Cardiac fibroblast (primary cell): ENCODE measurements around the gene RPN2.

Source experiments
- DNase-seq, 2 donors: peaks; one replicate each; pipeline versions ENCODE4 v3.0.0 to v3.0.0-alpha.2; 2010; ENCODE audit warnings: low read depth in 2 of 2
- H3K4me3 ChIP-seq, 2 donors: replicated peaks in 1 of 2; 1 replicate in 1 of 2; 2 replicates in 1 of 2; pipeline ENCODE4 v1.5.1; 2011; ENCODE audit warnings: low read depth in 2 of 2, low read length in 2 of 2, mild to moderate bottlenecking in 2 of 2, moderate library complexity in 1 of 2
- TF ChIP-seq, protein P1 (sequence below): IDR thresholded peaks from one replicate; pipeline ENCODE4 v1.5.1; 2011; ENCODE audit warnings: low read depth, mild to moderate bottlenecking, low read length, inconsistent platforms

Gene RPN2

DNA sequence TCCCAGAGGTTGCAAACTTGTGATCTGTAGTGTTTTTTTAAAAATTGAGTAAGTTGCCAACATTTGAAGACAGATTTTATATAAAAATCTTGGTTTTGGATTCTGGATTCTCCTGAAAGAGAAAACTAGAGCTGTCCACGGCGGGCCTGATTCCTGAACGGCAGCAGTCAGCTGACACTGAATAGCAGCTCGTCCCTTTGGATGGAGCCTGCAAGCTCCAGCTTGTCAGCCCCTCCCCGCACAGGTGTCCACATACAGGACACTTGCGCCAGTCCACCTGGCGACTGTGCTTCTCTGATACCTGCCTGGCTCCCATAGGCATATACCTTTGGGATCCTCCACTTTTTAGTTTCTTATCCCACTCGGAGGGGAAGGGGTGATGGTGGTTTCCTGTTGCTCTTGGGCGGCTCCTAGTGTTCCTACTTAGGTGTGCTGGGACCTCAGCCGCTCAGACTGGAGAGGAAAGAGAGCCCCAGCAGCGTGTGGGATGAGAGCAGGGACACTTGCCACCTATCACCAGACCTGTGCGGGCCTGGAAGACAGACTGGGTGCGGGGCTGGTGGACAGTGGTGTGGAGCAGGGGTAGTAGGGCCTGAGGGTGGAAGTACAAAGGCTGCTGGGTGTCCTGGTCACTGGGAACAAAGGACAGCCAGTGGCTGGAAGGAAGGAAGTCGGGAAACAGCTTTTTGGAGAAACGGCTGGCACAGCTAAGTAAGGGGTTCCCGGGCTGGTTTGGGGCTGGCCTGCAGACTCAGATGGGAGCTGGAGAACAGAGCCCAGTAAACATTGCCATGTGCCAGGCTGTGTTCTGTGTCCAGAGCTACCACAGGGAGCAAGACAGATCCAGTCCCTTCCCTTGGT, 64.2 kb downstream of the RPN2 start:
- no peak overlapping the region for H3K4me3 ChIP-seq
- TF ChIP-seq, protein P1, sequence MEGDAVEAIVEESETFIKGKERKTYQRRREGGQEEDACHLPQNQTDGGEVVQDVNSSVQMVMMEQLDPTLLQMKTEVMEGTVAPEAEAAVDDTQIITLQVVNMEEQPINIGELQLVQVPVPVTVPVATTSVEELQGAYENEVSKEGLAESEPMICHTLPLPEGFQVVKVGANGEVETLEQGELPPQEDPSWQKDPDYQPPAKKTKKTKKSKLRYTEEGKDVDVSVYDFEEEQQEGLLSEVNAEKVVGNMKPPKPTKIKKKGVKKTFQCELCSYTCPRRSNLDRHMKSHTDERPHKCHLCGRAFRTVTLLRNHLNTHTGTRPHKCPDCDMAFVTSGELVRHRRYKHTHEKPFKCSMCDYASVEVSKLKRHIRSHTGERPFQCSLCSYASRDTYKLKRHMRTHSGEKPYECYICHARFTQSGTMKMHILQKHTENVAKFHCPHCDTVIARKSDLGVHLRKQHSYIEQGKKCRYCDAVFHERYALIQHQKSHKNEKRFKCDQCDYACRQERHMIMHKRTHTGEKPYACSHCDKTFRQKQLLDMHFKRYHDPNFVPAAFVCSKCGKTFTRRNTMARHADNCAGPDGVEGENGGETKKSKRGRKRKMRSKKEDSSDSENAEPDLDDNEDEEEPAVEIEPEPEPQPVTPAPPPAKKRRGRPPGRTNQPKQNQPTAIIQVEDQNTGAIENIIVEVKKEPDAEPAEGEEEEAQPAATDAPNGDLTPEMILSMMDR = peak; percentile 3
- no peak for DNase-seq

DNA sequence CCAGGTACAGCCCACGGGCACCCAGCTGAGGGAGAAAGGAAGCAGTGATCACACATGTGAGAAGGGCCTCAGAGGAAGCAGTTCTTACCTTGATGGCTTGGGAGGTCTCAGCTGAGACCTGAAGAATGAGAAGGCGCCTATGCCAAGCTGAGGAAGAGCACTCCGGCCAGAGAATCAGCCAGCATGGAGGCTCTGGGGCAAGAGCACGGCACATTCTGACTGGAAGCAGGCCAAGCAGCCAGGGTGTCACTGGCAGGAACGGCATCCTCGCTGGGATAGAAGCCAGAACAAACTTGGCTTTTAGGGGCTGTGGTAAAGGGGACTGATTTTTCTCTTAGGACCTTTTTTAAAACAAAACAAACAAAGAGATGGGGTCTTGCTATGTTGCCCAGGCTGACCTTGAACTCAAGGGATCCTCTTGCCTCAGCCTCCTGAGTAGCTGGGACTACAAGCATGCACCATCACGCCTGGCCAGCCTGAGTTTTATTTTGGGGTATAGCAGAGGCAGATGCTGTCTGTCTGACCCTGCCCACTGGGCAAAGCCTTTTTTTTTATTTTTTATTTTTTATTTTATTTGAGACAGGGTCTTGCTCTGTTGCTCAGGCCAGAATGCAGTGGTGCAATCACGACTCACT, 64.9 kb downstream of the RPN2 start:
- peak in 1 of 2 donors; percentile 39 for DNase-seq
- TF ChIP-seq, protein P1 = no peak
- no peak overlapping the region for H3K4me3 ChIP-seq

DNA sequence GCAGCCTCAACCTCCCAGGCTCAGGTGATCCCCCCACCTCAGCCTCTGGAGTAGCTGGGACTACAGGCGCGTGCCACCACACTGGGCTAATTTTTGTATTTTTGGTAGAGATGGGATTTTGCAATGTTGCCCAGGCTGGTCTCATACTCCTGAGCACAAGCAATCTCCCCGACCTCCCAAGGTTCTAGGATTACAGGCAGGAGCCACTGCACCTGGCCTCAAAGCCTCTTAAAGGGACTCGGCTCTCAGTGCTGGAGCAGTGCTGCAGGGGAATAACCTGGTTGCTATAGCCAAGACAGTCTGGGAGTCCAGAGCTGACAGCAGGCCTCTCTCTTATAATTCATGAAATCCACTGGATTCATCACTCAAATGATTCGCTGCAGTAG, 65.4 kb downstream of the RPN2 start:
- no peak for DNase-seq
- TF ChIP-seq, protein P1 = no peak
- H3K4me3 ChIP-seq = no peak overlapping the region

DNA sequence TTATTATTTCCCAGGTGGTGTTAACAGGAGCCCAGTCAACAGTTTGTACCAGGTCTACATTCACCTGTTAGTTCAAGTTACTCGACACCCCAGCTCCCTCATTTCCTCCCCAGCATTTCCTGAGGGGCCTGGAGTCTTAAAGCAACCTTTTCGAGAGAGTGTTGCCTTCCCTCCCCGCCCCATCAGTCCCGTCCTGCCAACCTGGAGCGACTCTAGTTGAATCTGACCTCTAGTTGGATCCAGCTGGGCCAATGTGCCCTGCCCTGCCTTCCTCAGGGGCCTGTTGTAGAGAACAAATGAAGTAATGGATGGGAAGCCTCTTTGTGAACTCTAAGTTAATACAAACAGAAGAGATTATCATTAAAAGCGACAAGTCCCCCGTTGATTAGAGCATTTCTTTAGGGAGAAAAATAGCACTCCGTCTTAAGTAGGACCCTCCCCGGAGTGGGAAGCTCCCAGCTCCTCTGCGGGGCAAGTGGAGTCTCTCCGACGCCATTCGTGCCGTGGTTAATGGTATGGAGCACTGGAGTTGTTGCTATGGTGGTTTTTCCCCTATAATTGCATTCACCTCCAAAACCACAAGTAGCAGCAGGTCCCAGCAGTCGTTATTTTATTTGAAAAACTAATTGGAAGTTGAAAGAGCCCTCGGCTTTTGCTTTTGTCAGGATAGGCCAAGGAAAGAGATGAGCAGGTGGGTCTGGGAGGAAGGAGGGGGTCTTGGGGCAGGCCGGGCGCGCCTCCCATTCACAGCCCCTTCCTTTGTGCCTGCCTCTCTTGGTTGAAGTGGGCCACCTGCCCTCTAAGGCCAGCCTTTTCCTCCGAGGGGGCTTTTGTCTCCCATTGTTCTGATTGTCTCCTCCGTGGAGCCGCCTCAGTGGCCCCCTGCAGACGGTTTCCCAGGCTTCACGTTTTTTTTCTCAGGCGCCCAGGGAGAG, 66.4 kb downstream of the RPN2 start:
- no peak overlapping the region for H3K4me3 ChIP-seq
- TF ChIP-seq, protein P1 = no peak
- no peak for DNase-seq

DNA sequence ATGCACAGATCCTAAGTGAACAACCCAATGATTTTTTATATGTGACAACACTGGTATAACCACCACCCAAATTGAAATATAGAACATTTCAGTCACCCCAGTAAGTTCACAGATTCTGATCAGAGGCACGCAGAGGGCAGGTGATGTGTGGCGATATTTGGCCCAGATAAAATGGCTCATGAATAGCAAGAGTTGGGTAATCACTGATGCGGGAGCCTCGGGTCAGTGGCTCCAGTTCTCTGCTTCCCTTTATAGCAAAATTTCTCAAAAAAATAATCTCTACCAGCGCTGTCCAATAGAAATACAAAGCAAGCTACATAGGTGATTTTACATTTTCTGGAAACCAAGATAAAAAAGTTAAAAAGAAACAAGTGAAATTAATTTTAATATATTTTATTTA, 67.6 kb downstream of the RPN2 start:
- DNase-seq = no peak
- TF ChIP-seq, protein P1 = no peak
- H3K4me3 ChIP-seq = no peak overlapping the region

DNA sequence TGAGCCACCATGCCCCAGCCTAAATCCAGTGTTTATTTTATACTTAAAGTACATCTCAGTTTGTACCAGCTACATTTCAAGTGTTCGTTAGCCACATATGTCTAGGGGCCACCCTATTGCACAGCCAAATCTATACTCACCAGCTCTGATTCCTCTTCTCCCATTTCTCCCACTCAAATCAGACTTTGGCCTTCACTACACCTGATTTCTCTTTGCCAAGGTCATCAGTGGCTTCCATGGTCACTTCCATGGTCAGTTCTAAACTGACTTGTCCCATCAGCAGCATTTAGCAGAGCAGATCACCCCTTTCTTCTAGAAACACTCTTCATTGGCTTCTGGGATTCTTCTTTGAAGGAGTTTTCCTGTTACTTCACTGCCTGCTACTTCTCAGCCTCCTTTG, 68.4 kb downstream of the RPN2 start:
- no peak for DNase-seq
- TF ChIP-seq, protein P1 = no peak

More for the DNA sequence above, 68.4 kb downstream of the RPN2 start:
- H3K4me3 ChIP-seq = no peak overlapping the region
